K562 (cell line): Measurements from ENCODE around the gene PITX1. TPM values are rescaled to one million over a fixed set of nuclear protein-coding genes. Genes with fewer than 3 reads are reported as not detected.

Experiments
- CHD1 ChIP-seq: fragments of 200-600 bp; sonication (generic); IDR thresholded peaks from one replicate; pipeline ENCODE4 v1.6.1; 2012; ENCODE audit warnings: mild to moderate bottlenecking, moderate library complexity, low read length, inconsistent platforms
- ETV6 ChIP-seq, 3 experiments: fragments of 150-350 bp in 1 of 3; sonication (generic) in 1 of 3; formaldehyde crosslinking in 1 of 3; IDR thresholded peaks; 2 replicates each; pipeline versions ENCODE4 v1.6.1 to v1.8.0; 2014 to 2022; ENCODE audit warnings: borderline replicate concordance in 2 of 3, low read depth in 2 of 3, antibody characterized with exemption in 1 of 3, low read length in 1 of 3, mild to moderate bottlenecking in 1 of 3, missing genetic modification reagents in 1 of 3
- polyA plus RNA-seq, 8 experiments: library from polyadenylated mRNA; depleted of rRNA in 4 of 8; stranded (reverse) in 5 of 8; unstranded in 3 of 8; fragments of >200 nt; fragmentation: Nextera tagmentation in 2 of 8; fragmentation: Illumina TruSeq in 1 of 8; extraction: Ambion mirVana in 2 of 8; extraction: Trizol in 1 of 8; gene quantifications; 2 replicates each; pipeline versions ENCODE4 v1.2.1 to v1.2.3, GENCODE V29; 2011 to 2014; ENCODE audit warnings: inconsistent platforms in 1 of 8, missing spikeins in 1 of 8
- total RNA-seq, 7 experiments: library from RNA; depleted of rRNA in 6 of 7; stranded (reverse); fragments of >200 nt in 6 of 7; fragmentation: Illumina TruSeq in 2 of 7; extraction: Trizol in 2 of 7; gene quantifications; 2 replicates each; pipeline versions ENCODE4 v1.2.1 to v1.2.3, GENCODE V29; 2011 to 2021; ENCODE audit warnings: low replicate concordance in 1 of 7
- TF ChIP-seq, protein P1 (sequence below), 2 experiments: fragments of 450-650 bp in 1 of 2; sonication (generic) in 1 of 2; formaldehyde crosslinking in 1 of 2; IDR thresholded peaks; 2 replicates each; pipeline versions ENCODE4 v1.7.1 to v1.9.0; 2016 to 2022; ENCODE audit warnings: inconsistent platforms in 1 of 2, mild to moderate bottlenecking in 1 of 2, missing genetic modification reagents in 1 of 2

PITX1 gene
- total and polyA plus RNA-seq, 9 of the 15 experiments (the other 6 are each of a cell fraction or from before 2014, with no cell fraction given) = 0.13 to 88.2 (median 24.9) TPM

DNA sequence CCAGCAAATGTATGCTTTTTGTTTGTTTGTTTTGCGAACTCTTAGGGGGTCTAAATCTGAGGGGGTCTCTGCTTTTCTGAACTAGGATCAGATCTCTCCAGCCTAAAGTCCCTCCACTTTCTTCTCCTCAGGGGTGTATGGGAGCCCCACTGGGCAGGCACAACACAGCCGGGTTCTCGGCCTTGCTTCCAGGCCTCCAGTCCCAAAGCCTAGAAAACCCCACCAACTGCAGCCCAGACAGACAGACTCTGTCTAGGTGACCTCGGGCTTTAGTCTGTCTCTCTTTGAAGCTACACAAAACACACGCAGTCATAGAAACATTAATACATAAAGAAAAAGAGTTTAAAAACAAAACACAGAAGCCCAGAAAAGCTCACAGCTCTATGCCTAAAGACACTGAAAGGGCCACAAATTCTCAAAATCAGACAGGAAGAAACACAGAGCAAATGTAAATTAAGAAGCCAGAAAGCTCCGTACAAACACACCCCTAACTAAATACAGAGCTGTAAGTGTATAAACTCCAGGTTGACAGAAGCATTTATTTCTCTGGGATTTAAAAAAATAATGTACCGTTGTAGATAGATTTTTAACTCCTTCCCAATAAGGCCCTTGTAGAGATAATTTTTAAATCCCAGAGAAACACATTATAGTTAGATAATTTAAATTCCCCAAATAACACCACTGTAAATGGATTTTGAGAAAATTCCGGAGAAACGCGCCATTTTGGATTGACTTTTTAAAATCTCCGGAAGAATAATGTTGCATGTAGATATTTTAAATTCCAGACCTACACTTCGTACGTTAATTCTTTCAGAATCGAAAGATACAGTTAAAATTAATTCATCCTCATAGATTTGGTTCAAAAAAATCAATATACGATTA lies 2.0 kb downstream of the PITX1 start (continued):
- TF ChIP-seq ETV6 (IDR thresholded peaks at IDR 0.05; ENCODE audit: borderline replicate concordance in 1 of 2, low read depth in 2 of 2, low read length in 1 of 2) = no peak
- TF ChIP-seq ETV6 (CRISPR knock-in tag; IDR thresholded peaks at IDR 0.05; ENCODE audit: borderline replicate concordance) = no peak
- TF ChIP-seq, protein P1, sequence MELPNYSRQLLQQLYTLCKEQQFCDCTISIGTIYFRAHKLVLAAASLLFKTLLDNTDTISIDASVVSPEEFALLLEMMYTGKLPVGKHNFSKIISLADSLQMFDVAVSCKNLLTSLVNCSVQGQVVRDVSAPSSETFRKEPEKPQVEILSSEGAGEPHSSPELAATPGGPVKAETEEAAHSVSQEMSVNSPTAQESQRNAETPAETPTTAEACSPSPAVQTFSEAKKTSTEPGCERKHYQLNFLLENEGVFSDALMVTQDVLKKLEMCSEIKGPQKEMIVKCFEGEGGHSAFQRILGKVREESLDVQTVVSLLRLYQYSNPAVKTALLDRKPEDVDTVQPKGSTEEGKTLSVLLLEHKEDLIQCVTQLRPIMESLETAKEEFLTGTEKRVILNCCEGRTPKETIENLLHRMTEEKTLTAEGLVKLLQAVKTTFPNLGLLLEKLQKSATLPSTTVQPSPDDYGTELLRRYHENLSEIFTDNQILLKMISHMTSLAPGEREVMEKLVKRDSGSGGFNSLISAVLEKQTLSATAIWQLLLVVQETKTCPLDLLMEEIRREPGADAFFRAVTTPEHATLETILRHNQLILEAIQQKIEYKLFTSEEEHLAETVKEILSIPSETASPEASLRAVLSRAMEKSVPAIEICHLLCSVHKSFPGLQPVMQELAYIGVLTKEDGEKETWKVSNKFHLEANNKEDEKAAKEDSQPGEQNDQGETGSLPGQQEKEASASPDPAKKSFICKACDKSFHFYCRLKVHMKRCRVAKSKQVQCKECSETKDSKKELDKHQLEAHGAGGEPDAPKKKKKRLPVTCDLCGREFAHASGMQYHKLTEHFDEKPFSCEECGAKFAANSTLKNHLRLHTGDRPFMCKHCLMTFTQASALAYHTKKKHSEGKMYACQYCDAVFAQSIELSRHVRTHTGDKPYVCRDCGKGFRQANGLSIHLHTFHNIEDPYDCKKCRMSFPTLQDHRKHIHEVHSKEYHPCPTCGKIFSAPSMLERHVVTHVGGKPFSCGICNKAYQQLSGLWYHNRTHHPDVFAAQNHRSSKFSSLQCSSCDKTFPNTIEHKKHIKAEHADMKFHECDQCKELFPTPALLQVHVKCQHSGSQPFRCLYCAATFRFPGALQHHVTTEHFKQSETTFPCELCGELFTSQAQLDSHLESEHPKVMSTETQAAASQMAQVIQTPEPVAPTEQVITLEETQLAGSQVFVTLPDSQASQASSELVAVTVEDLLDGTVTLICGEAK (IDR thresholded peaks at IDR 0.05) = 0 out of 2 replicates have a peak, but pooled peaks have one; percentile 24
- TF ChIP-seq, protein P1 (CRISPR knock-in tag; IDR thresholded peaks at IDR 0.05) = no peak
- peak; percentile 93 for TF ChIP-seq CHD1
